K562 (cell line): Measurements from ENCODE around the gene CD37. TPM values are rescaled to one million over a fixed set of nuclear protein-coding genes. Genes with fewer than 3 reads are reported as not detected.

ENCODE experiments used
- BHLHE40 ChIP-seq: IDR thresholded peaks from 2 replicates; pipeline ENCODE4 v1.6.1; 2011; ENCODE audit warnings: low read length, improper control_type of control experiment
- CBFA2T2 ChIP-seq: fragments of 450-650 bp; conservative IDR thresholded peaks from 2 replicates; pipeline ENCODE4 v1.6.1; 2017; ENCODE audit warnings: mild to moderate bottlenecking
- CBX8 ChIP-seq: fragments of 200-600 bp; sonication (generic); IDR thresholded peaks from 2 replicates; pipeline ENCODE4 v1.6.1; 2012; ENCODE audit warnings: borderline replicate concordance, mixed run types, low read depth, mild to moderate bottlenecking, moderate library complexity, mixed read lengths, low read length, control low read depth, inconsistent platforms; ENCODE audit not compliant: poor library complexity, severe bottlenecking; ENCODE audit errors: extremely low read depth
- CCAR2 ChIP-seq: fragments of 200-400 bp; formaldehyde crosslinking; IDR thresholded peaks from 2 replicates; pipeline ENCODE4 v1.6.1; 2017; ENCODE audit warnings: mild to moderate bottlenecking, low read depth, low read length
- DPF2 ChIP-seq: fragments of 450-650 bp; IDR thresholded peaks from 2 replicates; pipeline ENCODE4 v1.6.1; 2016
- FOSL1 ChIP-seq: fragments of 200-800 bp; sonication (Bioruptor generic); conservative IDR thresholded peaks from 2 replicates; pipeline ENCODE4 v1.6.1; 2016; ENCODE audit warnings: missing genetic modification characterization, missing compliant biosample characterization
- HDAC1 ChIP-seq, 2 experiments: fragments of 450-650 bp; IDR thresholded peaks; 2 replicates each; pipeline ENCODE4 v1.6.1; 2016 to 2017; ENCODE audit warnings: inconsistent platforms in 1 of 2, mild to moderate bottlenecking in 1 of 2, moderate library complexity in 1 of 2
- NR2F6 ChIP-seq: fragments of 450-650 bp; formaldehyde crosslinking; IDR thresholded peaks from 2 replicates; pipeline ENCODE4 v1.4.0; 2020; ENCODE audit warnings: mild to moderate bottlenecking
- NR3C1 ChIP-seq: sonication (generic); formaldehyde crosslinking; IDR thresholded peaks from 2 replicates; pipeline ENCODE4 v1.8.1; 2022; ENCODE audit warnings: missing genetic modification reagents
- SRSF1 ChIP-seq: fragments of 200-400 bp; formaldehyde crosslinking; IDR thresholded peaks from 2 replicates; pipeline ENCODE4 v1.6.1; 2017; ENCODE audit warnings: mild to moderate bottlenecking, low read depth, low read length, moderate library complexity
- TOE1 ChIP-seq, 2 experiments: fragments of 450-650 bp in 1 of 2; sonication (generic) in 1 of 2; formaldehyde crosslinking in 1 of 2; IDR thresholded peaks; 2 replicates each; pipeline versions ENCODE4 v1.7.1 to v1.8.0; 2016 to 2022; ENCODE audit warnings: borderline replicate concordance in 2 of 2, mild to moderate bottlenecking in 2 of 2, antibody characterized with exemption in 1 of 2, inconsistent platforms in 1 of 2, low read depth in 1 of 2, missing genetic modification reagents in 1 of 2, moderate library complexity in 1 of 2
- XRCC5 ChIP-seq: fragments of 200-400 bp; formaldehyde crosslinking; IDR thresholded peaks from 2 replicates; pipeline ENCODE4 v1.6.1; 2017; ENCODE audit warnings: low read depth, mild to moderate bottlenecking, low read length
- ZC3H11A ChIP-seq: IDR thresholded peaks from 2 replicates; pipeline ENCODE4 v1.6.1; 2012; ENCODE audit warnings: low read depth, low read length, improper control_type of control experiment
- ZC3H8 ChIP-seq: fragments of 450-650 bp; IDR thresholded peaks from 2 replicates; pipeline ENCODE4 v1.6.1; 2017
- ZKSCAN3 ChIP-seq: fragments of 250-450 bp; sonication (Bioruptor Pico); IDR thresholded peaks from 2 replicates; pipeline ENCODE4 v1.4.0; 2020
- ZNF232 ChIP-seq: sonication (generic); formaldehyde crosslinking; IDR thresholded peaks from 2 replicates; pipeline ENCODE4 v1.8.0; 2022; ENCODE audit warnings: mild to moderate bottlenecking, missing genetic modification reagents
- ZNF41 ChIP-seq: fragments of 250-450 bp; sonication (Bioruptor Pico); conservative IDR thresholded peaks from 2 replicates; pipeline ENCODE4 v1.4.0; 2020; ENCODE audit warnings: mild to moderate bottlenecking
- ZNF589 ChIP-seq: fragments of 200-800 bp; sonication (Bioruptor generic); IDR thresholded peaks from 2 replicates; pipeline ENCODE4 v1.6.1; 2016; ENCODE audit warnings: low read depth, missing genetic modification characterization, missing compliant biosample characterization
- ZNF699 ChIP-seq: fragments of 250-450 bp; sonication (Bioruptor Pico); IDR thresholded peaks from 2 replicates; pipeline ENCODE4 v1.8.0; 2021; ENCODE audit warnings: mild to moderate bottlenecking, moderate library complexity; ENCODE audit not compliant: insufficient replicate concordance
- polyA plus RNA-seq, 8 experiments: library from polyadenylated mRNA; depleted of rRNA in 4 of 8; stranded (reverse) in 5 of 8; unstranded in 3 of 8; fragments of >200 nt; fragmentation: Nextera tagmentation in 2 of 8; fragmentation: Illumina TruSeq in 1 of 8; extraction: Ambion mirVana in 2 of 8; extraction: Trizol in 1 of 8; gene quantifications; 2 replicates each; pipeline versions ENCODE4 v1.2.1 to v1.2.3, GENCODE V29; 2011 to 2014; ENCODE audit warnings: inconsistent platforms in 1 of 8, missing spikeins in 1 of 8
- total RNA-seq, 7 experiments: library from RNA; depleted of rRNA in 6 of 7; stranded (reverse); fragments of >200 nt in 6 of 7; fragmentation: Illumina TruSeq in 2 of 7; extraction: Trizol in 2 of 7; gene quantifications; 2 replicates each; pipeline versions ENCODE4 v1.2.1 to v1.2.3, GENCODE V29; 2011 to 2021; ENCODE audit warnings: low replicate concordance in 1 of 7
- TF ChIP-seq, protein P1 (sequence below): fragments of 450-650 bp; IDR thresholded peaks from 2 replicates; pipeline ENCODE4 v1.7.0; 2016; ENCODE audit warnings: borderline replicate concordance
- TF ChIP-seq, protein P2 (sequence below): fragments of 200-800 bp; sonication (Bioruptor generic); IDR thresholded peaks from 2 replicates; pipeline ENCODE4 v1.6.1; 2017; ENCODE audit warnings: missing genetic modification characterization, missing compliant biosample characterization
- TF ChIP-seq, protein P3 (sequence below), 2 experiments: IDR thresholded peaks; 2 replicates each; pipeline ENCODE4 v1.6.1; 2011; ENCODE audit warnings: borderline replicate concordance in 1 of 2, control low read depth in 1 of 2, low read depth in 1 of 2, low read length in 1 of 2, mild to moderate bottlenecking in 1 of 2, mixed read lengths in 1 of 2, moderate library complexity in 1 of 2; ENCODE audit not compliant: insufficient read depth in 1 of 2, insufficient read length in 1 of 2, poor library complexity in 1 of 2, severe bottlenecking in 1 of 2; ENCODE audit errors: extremely low read depth in 1 of 2

CD37 gene
- total and polyA plus RNA-seq, 9 of the 15 experiments (the other 6 are each of a cell fraction or from before 2014, with no cell fraction given), result 2.5 to 19.0 (median 7.4) TPM

DNA sequence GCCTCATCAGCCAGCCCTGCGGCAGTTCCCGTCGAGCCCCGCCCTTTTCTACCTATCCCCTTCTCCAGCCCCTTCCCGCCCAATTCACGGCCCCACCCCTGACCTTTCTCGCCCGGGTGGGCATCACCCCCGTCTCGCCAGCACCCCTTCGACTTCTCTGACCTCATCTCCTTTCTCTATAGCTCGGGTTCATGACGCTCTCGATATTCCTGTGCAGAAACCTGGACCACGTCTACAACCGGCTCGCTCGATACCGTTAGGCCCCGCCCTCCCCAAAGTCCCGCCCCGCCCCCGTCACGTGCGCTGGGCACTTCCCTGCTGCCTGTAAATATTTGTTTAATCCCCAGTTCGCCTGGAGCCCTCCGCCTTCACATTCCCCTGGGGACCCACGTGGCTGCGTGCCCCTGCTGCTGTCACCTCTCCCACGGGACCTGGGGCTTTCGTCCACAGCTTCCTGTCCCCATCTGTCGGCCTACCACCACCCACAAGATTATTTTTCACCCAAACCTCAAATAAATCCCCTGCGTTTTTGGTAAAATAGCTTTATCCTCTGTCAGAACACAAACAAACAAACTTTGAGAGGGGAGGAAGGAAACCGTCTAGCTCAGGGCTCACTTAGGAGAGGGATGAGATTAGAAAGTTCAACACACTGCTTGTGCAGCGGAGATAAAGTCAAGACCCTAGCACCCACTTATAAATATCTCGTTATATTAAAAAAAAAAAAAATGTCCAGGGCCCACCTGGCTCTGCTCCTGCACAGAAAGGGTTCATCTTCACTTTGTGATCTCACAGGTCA lies 5.1 kb downstream of the CD37 start (continued):
- peak in 1 of 2 experiments; percentile 62; a peak in 2 of 4 replicates for TF ChIP-seq HDAC1 (IDR thresholded peaks at IDR 0.05)
- TF ChIP-seq CBFA2T2, result 0 out of 2 replicates have a peak, but pooled peaks have one; percentile 11
- TF ChIP-seq, protein P1, sequence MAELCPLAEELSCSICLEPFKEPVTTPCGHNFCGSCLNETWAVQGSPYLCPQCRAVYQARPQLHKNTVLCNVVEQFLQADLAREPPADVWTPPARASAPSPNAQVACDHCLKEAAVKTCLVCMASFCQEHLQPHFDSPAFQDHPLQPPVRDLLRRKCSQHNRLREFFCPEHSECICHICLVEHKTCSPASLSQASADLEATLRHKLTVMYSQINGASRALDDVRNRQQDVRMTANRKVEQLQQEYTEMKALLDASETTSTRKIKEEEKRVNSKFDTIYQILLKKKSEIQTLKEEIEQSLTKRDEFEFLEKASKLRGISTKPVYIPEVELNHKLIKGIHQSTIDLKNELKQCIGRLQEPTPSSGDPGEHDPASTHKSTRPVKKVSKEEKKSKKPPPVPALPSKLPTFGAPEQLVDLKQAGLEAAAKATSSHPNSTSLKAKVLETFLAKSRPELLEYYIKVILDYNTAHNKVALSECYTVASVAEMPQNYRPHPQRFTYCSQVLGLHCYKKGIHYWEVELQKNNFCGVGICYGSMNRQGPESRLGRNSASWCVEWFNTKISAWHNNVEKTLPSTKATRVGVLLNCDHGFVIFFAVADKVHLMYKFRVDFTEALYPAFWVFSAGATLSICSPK, result no peak
- TF ChIP-seq ZC3H8, result no peak
- no peak for TF ChIP-seq CBX8
- TF ChIP-seq NR3C1 (CRISPR knock-in tag), result no peak
- peak; percentile 91 for TF ChIP-seq BHLHE40
- TF ChIP-seq ZNF41, result no peak
- TF ChIP-seq ZNF699 (CRISPR knock-in tag), result no peak
- TF ChIP-seq NR2F6 (CRISPR knock-in tag), result no peak
- TF ChIP-seq ZKSCAN3 (CRISPR knock-in tag), result no peak
- TF ChIP-seq, protein P2, sequence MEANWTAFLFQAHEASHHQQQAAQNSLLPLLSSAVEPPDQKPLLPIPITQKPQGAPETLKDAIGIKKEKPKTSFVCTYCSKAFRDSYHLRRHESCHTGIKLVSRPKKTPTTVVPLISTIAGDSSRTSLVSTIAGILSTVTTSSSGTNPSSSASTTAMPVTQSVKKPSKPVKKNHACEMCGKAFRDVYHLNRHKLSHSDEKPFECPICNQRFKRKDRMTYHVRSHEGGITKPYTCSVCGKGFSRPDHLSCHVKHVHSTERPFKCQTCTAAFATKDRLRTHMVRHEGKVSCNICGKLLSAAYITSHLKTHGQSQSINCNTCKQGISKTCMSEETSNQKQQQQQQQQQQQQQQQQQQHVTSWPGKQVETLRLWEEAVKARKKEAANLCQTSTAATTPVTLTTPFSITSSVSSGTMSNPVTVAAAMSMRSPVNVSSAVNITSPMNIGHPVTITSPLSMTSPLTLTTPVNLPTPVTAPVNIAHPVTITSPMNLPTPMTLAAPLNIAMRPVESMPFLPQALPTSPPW, result 0 out of 2 replicates have a peak, but pooled peaks have one; percentile 10
- no peak for TF ChIP-seq CCAR2
- TF ChIP-seq, protein P3, sequence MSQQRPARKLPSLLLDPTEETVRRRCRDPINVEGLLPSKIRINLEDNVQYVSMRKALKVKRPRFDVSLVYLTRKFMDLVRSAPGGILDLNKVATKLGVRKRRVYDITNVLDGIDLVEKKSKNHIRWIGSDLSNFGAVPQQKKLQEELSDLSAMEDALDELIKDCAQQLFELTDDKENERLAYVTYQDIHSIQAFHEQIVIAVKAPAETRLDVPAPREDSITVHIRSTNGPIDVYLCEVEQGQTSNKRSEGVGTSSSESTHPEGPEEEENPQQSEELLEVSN (IDR thresholded peaks at IDR 0.05; ENCODE audit: borderline replicate concordance in 1 of 2, extremely low read depth in 1 of 2, insufficient read depth in 1 of 2, insufficient read length in 1 of 2, low read depth in 1 of 2, low read length in 1 of 2, poor library complexity in 1 of 2, severe bottlenecking in 1 of 2), result peak in 1 of 2 experiments; percentile 69
- no peak for TF ChIP-seq DPF2
- TF ChIP-seq XRCC5, result 0 out of 2 replicates have a peak, but pooled peaks have one; percentile 3
- no peak for TF ChIP-seq ZNF589 (CRISPR knock-in tag)
- TF ChIP-seq SRSF1, result no peak
- TF ChIP-seq FOSL1 (tag), result no peak
- no peak for TF ChIP-seq ZC3H11A
- TF ChIP-seq ZNF232 (CRISPR knock-in tag), result no peak
- TF ChIP-seq TOE1 (IDR thresholded peaks at IDR 0.05; ENCODE audit: borderline replicate concordance), result 0 out of 2 replicates have a peak, but pooled peaks have one; percentile 24
- TF ChIP-seq TOE1 (CRISPR knock-in tag; IDR thresholded peaks at IDR 0.05; ENCODE audit: borderline replicate concordance, low read depth), result no peak
